Inferior parietal cortex (tissue), 1 donor: ENCODE data around the gene TAS2R4.
"Not testable (repeated sequence)": the region's sequence is repeated elsewhere in the genome, so short reads cannot be mapped to it uniquely, and the experiment has no call there.

Experiments
- DNase-seq: peaks from one replicate; pipeline ENCODE4 v3.0.0-alpha.2; 2016; ENCODE audit errors: extremely low spot score

The TAS2R4 gene, protein sequence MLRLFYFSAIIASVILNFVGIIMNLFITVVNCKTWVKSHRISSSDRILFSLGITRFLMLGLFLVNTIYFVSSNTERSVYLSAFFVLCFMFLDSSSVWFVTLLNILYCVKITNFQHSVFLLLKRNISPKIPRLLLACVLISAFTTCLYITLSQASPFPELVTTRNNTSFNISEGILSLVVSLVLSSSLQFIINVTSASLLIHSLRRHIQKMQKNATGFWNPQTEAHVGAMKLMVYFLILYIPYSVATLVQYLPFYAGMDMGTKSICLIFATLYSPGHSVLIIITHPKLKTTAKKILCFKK

DNA sequence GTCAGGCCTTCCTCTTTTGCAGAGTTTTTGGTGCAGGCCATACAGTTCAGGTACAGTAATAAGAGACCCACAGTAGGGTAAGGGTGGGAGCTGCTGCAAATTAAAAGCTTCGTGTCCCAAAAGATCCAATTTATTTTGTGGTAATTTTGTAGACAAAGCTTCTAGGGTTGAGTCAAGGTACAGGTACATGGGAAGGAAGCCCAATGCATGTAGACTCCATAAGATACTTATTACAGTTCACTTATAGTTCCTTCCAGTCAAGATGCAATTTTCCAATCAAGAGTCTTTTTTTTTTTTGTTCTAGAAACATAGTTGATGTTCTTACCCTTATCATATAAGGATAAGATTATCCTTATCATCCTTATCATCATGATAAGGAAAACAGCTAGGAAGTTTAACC, at the start of gene TAS2R4:
Gene TAS2R4, plus strand, starts transcription at position 301 of the 400 bp plus-strand sequence. CDS start 1,815 bp downstream, outside the sequence.
- no peak for DNase-seq

DNA sequence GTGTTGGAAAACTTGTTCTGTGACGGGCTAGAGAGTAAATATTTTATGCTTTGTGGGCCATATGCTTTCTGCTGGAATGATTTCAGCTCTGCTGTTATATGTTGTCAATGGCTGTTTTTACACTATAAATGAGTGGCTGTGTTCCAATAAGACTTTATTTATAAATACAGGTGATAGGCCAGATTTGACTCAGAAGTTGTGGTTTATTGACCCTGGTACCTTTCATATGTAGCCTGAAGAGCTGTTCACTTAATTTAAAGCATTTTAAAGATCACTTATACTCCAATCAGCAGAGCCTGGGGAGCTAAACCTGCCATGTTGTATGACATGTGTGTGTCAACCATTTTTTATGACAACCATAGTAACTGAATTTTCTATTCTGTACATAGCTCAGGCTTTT, 47.5 kb upstream of the TAS2R4 start:
- DNase-seq, result no peak

DNA sequence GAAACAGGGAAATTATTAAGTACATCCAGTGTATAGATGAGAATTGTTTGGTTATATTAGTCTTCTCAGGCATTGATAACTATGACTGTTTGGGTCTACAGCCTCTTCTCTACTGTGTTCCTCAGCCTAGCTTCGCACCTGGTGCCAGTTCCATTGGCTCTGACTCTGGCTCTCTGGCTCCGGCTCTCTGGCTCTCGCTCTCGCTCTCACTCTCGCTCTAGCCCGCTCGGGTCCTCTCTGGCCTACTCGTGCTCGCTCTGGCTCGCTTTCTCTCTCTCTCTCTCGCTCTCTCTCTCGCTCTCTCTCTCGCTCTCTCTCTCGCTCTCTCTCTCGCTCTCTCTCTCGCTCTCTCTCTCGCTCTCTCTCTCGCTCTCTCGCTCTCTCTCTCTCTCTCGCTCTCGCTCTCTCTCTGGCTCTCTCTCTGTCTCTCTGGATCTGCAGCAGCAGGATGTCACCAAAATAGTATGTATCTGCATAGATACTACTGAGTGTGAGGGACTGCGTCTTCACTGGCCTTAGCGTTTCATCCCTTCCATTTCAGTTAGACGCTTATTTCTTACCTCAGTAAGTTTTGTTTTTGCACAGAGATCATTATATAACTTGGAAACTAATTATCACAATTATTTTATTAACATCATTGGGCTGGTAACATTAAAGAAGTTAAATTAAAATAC, 44.9 kb upstream of the TAS2R4 start:
- DNase-seq, result no peak

DNA sequence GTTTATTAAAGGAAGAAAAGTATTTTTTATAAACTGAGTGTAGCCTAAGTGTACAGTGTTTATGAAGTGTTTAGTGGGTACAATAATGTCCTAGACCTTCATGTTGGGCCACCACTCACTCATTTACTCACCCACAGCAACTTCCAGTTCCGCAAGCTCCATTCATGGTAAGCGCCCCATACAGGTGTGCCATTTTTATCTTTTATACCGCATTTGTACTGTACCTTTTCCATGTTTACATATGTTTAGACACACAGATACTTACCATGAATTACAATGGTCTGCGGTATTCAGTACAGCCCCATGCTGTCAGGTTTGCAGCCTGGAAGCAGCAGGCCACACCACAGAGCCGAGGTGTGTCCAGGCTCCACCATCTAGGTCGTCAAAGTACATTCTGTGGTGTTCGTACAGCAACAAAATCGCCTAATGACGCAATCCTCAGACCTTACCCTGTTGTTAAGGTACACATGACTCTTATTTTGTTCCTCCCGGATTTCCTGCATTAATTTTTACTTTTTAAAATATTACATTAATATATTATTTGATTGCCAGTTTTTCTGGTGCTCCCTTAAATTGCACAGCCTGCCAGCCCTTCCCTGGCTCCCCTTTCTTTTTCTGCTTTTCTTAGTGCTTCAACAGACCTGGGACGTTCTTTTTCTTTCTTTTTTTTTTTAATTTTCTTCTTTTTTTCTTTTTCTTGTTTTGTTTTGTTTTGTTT, 39.2 kb upstream of the TAS2R4 start:
- DNase-seq, result no peak

DNA sequence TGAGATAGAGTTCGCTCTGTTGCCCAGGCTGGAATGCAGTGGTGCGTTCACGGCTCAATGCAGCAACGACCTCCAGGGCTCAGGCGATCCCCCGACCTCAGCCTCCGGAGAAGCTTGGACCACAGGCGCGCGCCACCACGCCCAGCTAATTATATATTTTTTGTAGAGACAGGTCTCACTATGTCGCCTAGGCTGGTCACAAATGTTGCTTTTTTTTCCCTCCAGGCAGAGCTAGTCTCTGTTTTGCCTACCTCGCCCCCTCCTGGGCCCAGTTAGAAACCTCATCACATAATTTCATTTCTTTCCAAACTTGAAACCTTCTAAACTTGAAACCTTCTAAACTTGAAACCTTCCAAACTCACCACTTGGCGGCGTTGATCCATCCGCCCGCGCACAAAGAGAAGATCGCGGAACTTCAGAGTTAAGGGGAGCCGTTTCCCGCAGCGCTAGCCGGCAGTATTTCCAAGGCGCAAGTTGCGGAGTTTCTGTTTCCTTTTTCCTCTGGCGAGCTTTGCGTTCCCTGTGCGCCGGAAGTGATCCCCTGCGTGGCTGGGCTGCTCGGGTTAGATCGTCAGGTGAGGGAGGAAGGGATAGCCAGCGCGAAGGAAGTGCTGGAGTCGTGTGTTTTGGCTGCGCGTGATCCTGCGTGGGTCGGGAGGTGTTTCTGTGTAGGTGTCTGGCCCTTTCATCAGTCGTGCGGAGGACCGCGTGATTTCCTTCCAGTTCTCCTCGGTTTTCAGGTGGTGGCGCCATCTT, 38.5 kb upstream of the TAS2R4 start, which contains the start of gene SSBP1:
Gene SSBP1, plus strand, starts transcription at position 523 of the 756 bp plus-strand sequence. CDS start 809 bp downstream, outside the sequence.
- DNase-seq, result peak; percentile 99

DNA sequence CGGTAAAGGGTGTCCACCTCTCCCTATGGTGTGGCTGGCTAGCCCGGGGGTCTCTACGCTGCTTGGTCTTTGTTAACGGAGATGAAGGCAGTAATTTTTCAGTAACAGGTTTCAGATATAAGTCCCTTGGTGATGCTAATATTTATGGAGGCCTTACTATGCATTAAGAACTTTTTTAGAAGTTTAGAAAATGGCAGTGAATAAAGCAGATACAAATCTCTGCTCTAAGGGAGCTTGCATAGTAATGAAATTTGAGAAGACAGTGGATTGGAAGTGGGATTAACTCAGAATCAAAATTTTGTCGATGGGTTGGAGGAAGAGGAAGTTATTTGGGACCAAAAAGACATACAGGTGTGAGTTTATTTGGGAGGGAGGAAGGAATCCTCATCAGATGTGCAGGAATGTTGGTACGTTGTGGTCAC, 37.9 kb upstream of the TAS2R4 start:
- no peak for DNase-seq

DNA sequence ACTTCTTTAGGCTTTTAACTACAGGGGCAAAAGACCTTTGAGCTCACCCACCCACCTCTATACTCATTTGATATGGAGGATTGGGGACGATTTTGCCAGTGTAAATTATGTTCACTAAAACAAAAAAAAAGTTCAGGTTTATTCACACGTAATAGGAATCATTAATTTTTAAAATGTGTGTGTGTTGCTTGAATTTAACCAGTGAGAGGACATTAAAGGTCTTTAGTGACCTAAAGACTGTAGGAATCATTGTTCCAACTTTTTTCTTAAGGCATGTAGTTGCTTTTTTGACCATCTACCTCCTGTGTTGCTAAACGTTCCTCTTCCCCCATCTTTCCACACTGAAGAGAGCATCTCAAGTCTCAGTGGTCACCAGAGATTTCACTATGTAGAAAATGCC, 37.2 kb upstream of the TAS2R4 start:
- no peak for DNase-seq

DNA sequence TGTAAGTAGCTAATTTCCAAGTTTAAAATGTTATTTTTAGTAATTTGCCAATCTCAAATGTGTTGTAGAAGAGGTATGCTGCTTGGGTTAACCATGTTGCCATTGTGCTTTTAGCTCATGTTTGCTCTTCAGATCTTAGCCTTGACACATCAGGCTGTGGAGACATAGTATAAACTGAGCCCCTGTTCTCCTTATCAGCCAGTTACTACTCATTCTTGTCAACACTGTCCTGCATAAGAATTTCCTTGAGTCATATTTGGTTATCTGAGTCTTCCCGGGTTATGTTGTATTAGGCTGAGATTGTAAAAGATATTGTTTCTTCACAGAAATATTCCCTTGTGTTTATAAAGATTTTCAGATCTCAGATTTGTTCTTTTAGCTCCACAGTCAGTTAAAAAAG, 34.2 kb upstream of the TAS2R4 start:
- no peak for DNase-seq

DNA sequence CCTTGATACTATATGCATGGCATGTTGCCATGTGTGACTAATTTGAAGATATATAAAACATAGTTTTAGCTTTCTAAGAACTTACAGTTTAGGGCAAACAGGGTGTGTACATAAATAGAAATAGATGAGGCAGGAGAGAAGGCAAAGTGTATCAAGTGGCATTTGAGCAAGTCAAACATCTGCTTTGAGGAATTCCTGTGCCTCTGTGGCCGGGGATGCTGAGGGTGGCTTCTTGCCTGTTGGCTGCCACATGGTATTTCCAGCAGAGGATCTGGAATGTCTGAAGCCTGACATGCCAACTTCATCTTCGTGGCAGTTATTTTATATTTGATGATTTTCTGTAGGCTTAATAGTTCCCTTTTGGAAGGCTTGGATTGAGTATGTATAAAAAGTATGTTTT, 32.3 kb upstream of the TAS2R4 start:
- DNase-seq, result no peak

DNA sequence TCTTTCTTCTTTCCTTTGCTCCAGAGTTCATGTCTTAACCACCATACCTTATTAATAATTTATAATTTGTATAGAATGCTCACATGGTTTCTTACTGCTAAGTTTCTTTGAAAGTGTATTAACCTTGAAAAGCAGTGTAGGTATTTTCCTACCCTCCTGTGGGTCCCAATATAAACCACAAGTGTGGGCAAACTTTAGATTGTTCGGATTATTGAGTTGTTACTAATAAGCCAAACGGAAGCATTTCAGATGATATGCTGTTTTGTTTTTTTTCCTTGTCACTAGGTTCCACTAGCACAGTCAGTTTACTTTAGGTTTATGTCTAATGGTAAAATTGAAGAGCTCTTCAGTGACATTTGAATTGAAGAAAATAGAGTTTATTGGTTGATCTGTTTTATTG, 28.1 kb upstream of the TAS2R4 start:
- no peak for DNase-seq

DNA sequence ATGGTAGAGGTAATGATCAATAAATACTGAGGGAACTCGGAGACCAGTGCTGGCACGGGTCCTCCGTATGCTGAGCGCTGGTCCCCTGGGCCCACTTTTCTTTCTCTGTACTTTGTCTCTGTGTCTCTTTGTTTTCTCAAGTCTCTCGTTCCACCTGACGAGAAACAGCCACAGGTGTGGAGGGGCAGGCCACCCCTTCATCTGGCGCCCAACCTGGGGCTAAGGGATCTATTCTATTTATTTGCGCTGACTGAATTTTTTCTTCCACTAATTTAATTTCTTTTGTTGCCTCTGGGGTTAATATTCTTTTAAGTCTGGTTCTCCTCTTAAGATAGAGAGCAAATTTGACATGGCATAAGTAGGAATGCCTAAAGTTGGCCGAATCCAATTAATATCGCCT, 24.6 kb upstream of the TAS2R4 start:
- DNase-seq, result not testable (repeated sequence)

DNA sequence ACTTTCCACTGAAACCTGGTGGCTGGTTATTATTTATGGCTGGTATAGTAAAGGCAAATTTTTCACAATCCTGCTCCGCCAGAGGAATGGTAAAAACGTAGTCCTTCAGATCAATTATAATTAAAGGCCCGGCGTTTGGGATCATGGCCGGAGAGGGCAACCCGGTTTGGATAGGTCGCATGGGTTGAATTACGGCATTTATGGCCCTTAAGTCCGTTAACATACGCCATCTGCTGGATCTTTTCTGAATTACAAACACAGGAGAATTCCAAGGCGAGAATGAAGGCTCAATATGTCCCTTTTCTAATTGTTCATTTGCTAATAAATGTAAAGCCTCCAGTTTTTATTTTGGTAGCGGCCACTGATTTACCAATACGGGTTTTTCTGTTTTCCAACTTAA, 23.8 kb upstream of the TAS2R4 start:
- no peak for DNase-seq

DNA sequence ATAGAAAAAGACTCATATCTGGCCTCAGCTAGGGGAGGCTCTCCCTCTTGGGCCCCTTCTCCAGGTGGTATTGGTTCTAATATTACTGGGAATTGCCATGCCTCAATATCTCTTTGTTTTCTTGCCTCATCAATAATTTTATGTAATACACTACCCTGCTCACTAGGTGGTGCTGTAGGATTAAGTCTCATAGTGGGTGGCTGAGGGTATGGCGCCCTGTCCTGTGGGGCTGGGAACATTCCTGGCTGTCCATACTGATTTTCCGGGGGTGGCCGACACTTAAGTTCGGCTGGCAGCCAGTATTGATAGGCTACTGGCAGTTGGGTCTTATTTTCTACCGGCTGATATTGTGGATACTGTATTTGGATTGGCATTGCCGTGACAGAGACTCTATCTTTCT, 21.5 kb upstream of the TAS2R4 start:
- peak; percentile 25 for DNase-seq

DNA sequence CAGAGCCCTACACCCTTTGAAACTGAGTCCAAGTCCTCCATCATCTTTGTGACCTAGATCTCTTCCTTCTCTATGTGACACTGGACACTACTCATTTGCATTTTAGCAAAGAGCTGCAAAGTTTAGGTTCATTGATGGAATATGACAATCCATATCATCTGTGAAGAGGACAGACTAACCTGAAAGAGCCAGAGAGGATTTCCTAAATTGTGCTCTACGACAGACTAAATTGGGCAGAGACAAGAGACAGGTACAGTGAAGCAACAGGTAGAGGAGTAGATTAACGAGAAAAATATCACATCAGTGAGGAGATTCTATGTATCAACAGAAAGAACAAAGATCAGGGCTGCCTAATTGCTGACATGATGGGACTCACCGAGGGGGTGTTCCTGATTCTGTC, 12.7 kb upstream of the TAS2R4 start, which contains the start of gene TAS2R3:
Gene TAS2R3, plus strand, starts transcription at position 301 of the 400 bp plus-strand sequence. Its CDS starts 62 bp downstream, at position 363.
- no peak for DNase-seq

DNA sequence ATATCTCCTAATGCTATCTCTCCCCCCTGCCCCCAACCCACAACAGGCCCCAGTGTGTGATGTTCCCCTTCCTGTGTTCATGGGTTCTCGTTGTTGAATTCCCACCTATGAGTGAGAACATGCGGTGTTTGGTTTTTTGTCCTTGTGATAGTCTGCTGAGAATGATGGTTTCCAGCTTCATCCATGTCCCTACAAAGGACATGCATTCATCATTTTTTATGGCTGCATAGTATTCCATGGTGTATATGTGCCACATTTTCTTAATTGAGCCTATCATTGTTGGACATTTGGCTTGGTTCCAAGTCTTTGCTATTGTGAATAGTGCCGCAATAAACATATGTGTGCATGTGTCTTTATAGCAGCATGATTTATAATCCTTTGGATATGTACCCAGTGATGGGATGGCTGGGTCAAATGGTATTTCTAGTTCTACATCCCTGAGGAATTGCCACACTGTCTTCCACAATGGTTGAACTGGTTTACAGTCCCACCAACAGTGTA, 6.3 kb upstream of the TAS2R4 start:
- not testable (repeated sequence) for DNase-seq

DNA sequence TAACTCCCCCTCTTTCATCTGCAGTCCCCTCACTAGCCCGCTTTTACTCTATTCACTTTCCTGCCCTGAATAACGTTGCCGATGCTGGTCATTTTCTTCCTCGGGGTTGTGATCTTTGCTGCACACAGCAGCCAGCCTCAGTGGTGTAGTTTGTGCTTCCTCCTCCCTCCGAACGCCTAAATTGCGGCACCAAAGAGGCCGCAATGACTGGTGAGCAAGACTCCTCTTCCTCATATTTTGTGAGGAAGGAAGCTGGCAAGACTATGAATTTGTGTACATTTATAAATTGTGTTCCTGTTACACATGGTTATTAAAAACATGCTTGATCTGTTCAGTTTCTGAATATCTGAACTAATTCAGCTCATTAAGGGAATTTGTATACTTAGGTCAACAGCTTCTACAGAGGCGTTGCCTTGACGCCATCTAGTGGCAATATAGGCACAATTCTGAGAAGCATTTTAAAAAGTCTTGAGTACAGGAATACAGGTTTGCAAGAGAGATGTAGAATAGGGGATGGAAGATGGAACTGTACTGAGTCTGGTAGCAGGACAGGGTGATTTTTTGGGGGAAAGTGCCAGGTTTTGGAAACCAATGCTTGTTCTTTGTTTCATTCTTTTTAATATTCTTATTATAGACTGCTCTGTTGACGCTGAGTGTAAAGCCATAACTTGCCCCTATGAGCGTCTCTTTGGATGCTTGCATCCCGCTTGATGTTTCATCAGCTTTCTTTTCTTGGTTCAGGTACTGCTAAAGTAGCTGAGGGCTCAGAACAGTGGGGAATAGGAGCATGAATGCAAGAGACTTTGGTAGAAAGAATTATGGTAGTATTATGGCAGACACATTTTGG, 9.5 kb downstream of the TAS2R4 start:
- peak; percentile 83 for DNase-seq

DNA sequence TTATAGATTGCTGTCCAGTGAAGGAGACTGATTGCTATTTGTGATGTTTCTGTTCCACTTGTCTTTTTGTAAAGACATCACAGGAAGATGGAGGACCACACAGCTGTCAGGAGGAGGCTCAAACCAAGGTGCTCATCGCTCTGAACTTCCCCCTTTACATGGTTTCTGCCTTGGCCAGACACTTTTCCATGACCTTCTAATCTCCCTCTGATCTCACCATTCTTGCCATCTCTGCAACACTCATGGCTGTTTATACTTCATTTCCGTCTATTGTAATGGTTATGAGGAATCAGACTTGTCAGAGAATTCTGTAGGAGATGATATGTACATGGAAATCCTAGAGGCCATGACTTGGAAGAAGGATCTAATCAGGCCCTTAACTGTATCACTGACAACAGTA, 11.8 kb downstream of the TAS2R4 start:
- no peak for DNase-seq

DNA sequence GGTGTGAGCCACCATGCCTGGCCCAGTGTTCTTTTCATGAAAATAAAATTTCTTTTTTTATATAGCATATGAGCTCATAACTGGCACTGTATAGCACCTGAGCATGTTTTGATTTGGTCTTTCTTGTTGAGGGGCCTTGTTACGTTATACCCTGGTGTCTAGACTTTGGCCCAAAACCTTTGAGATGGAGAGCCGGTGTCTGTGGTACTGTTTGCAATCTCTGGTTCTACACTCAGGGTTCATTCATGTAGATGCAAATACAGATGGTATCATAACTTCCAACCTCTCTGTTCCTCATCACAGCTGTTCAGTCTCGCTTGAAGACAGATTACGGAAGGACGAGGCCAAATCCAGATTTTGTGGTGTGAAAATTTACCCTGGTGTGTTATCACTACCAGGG, 13.4 kb downstream of the TAS2R4 start, which contains the start of gene TAS2R5:
Gene TAS2R5, plus strand, starts transcription at position 301 of the 400 bp plus-strand sequence. CDS start 145 bp downstream, outside the sequence.
- DNase-seq, result no peak

DNA sequence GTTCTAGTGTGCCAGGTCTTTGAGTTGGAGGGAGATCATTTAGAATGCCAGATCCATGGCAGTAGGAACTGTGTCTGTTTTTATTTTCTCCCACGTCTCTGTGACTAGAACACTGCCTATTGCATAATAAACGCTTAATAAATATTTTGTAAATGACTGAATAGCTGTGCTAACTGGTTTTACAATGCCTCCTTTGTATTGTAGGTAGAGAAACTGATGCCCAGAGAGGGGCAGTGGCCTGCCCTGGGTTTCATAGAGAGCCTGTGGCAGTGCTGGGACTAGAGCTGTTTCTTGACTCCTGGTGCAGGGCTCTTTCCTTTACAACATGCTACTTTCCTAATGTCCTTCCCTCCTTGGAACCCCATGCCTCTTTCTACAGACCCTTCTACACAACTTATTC, 16.1 kb downstream of the TAS2R4 start:
- no peak for DNase-seq

DNA sequence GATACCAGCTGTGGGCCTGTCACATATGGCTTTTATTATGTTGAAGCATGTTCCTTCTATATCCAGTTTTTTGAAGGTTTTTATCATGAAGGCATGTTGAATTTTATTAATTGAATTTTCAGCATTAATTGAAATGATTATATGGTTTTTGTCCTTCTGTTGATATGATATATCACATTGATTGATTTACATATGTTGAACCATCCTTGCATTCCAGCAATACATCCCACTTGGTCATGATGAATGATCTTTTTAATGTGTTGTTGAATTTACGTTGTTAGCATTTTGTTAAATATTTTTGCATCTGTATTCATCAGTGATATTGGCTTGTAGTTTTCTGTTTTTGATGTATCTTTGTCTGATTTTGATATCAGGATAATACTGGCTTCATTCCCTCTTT, 43.6 kb downstream of the TAS2R4 start:
- no peak for DNase-seq
